HepG2 (cell line): ENCODE measurements around the gene ZBTB9. TPM values are rescaled to one million over a fixed set of nuclear protein-coding genes. Genes with fewer than 3 reads are reported as not detected.
A peak's percentile ranks its signal among the peaks of the same experiment; 100 is the strongest.

Source experiments
- ARNTL ChIP-seq: sonication (generic); formaldehyde crosslinking; IDR thresholded peaks from 2 replicates; pipeline ENCODE4 v1.4.0; 2020; ENCODE audit warnings: mild to moderate bottlenecking, missing genetic modification reagents
- GFI1 ChIP-seq: sonication (generic); formaldehyde crosslinking; IDR thresholded peaks from 2 replicates; pipeline ENCODE4 v1.5.0; 2020; ENCODE audit warnings: missing genetic modification reagents, mild to moderate bottlenecking, borderline replicate concordance
- KLF16 ChIP-seq, 2 experiments: sonication (generic) in 1 of 2; formaldehyde crosslinking in 1 of 2; IDR thresholded peaks; 2 replicates each; pipeline versions ENCODE4 v1.6.1 to v1.8.0; 2016 to 2023; ENCODE audit warnings: missing genetic modification reagents in 2 of 2, missing compliant biosample characterization in 1 of 2
- MEF2D ChIP-seq: sonication (generic); formaldehyde crosslinking; IDR thresholded peaks from 2 replicates; pipeline ENCODE4 v1.5.1; 2020; ENCODE audit warnings: mild to moderate bottlenecking, missing genetic modification reagents
- NCOA2 ChIP-seq: sonication (generic); formaldehyde crosslinking; IDR thresholded peaks from 2 replicates; pipeline ENCODE4 v1.8.0; 2022; ENCODE audit warnings: inconsistent platforms
- RXRB ChIP-seq: IDR thresholded peaks from 2 replicates; pipeline ENCODE4 v1.6.1; 2016; ENCODE audit warnings: borderline replicate concordance, missing genetic modification reagents, missing compliant biosample characterization
- TBP ChIP-seq: sonication (generic); formaldehyde crosslinking; IDR thresholded peaks from 2 replicates; pipeline ENCODE4 v1.5.0; 2020; ENCODE audit warnings: missing genetic modification reagents
- THAP8 ChIP-seq: sonication (generic); formaldehyde crosslinking; IDR thresholded peaks from 2 replicates; pipeline ENCODE4 v1.5.1; 2020; ENCODE audit warnings: missing genetic modification reagents, mild to moderate bottlenecking, borderline replicate concordance
- ZMAT3 ChIP-seq: sonication (generic); formaldehyde crosslinking; conservative IDR thresholded peaks from 2 replicates; pipeline ENCODE4 v1.7.0; 2021; ENCODE audit warnings: missing genetic modification reagents
- ZNF274 ChIP-seq: sonication (generic); formaldehyde crosslinking; IDR thresholded peaks from 2 replicates; pipeline ENCODE4 v1.5.1; 2020; ENCODE audit warnings: mild to moderate bottlenecking, missing genetic modification reagents
- ZNF567 ChIP-seq: sonication (generic); formaldehyde crosslinking; IDR thresholded peaks from 2 replicates; pipeline ENCODE4 v1.8.1; 2023; ENCODE audit warnings: mild to moderate bottlenecking, missing genetic modification reagents, borderline replicate concordance
- ZUFSP ChIP-seq: sonication (generic); formaldehyde crosslinking; IDR thresholded peaks from 2 replicates; pipeline ENCODE4 v1.9.0; 2021; ENCODE audit warnings: missing genetic modification reagents, mild to moderate bottlenecking, borderline replicate concordance
- polyA plus RNA-seq, 8 experiments: library from polyadenylated mRNA; depleted of rRNA in 3 of 8; stranded (reverse) in 7 of 8; unstranded in 1 of 8; fragments of >200 nt; fragmentation: Illumina TruSeq in 4 of 8; extraction: Trizol in 4 of 8; gene quantifications; 2 replicates each; pipeline versions ENCODE4 v1.2.1 to v1.2.3, GENCODE V29; 2011 to 2016; ENCODE audit warnings: low read depth in 4 of 8, missing spikeins in 1 of 8, mixed read lengths in 1 of 8; ENCODE audit not compliant: insufficient read depth in 1 of 8
- total RNA-seq, 5 experiments: library from RNA; depleted of rRNA; stranded (reverse); fragments of >200 nt; fragmentation: Illumina TruSeq; extraction: Trizol; gene quantifications; 2 replicates each; pipeline ENCODE4 v1.2.3, GENCODE V29; 2016; ENCODE audit warnings: low read depth in 1 of 5
- TF ChIP-seq, protein P1 (sequence below), 2 experiments: sonication (generic) in 1 of 2; formaldehyde crosslinking in 1 of 2; IDR thresholded peaks; 2 replicates each; pipeline versions ENCODE4 v1.6.1 to v1.9.0; 2014 to 2022; ENCODE audit warnings: antibody characterized with exemption in 1 of 2, borderline replicate concordance in 1 of 2, inconsistent platforms in 1 of 2, low read depth in 1 of 2, missing genetic modification reagents in 1 of 2
- TF ChIP-seq, protein P2 (sequence below): sonication (generic); formaldehyde crosslinking; IDR thresholded peaks from 2 replicates; pipeline ENCODE4 v1.8.1; 2023; ENCODE audit warnings: mild to moderate bottlenecking, missing genetic modification reagents
- TF ChIP-seq, protein P3 (sequence below): sonication (generic); formaldehyde crosslinking; IDR thresholded peaks from 2 replicates; pipeline ENCODE4 v1.4.0; 2020; ENCODE audit warnings: missing genetic modification reagents

ZBTB9 gene
- total and polyA plus RNA-seq, 2 of the 13 experiments (the other 11 are each of a cell fraction or from before 2014, with no cell fraction given) = 5.3 to 9.2 TPM

GRCh38 chr6:33417903-33418689, 36.3 kb upstream of the ZBTB9 start, which contains the start of gene CUTA (continued):
- TF ChIP-seq, protein P1, sequence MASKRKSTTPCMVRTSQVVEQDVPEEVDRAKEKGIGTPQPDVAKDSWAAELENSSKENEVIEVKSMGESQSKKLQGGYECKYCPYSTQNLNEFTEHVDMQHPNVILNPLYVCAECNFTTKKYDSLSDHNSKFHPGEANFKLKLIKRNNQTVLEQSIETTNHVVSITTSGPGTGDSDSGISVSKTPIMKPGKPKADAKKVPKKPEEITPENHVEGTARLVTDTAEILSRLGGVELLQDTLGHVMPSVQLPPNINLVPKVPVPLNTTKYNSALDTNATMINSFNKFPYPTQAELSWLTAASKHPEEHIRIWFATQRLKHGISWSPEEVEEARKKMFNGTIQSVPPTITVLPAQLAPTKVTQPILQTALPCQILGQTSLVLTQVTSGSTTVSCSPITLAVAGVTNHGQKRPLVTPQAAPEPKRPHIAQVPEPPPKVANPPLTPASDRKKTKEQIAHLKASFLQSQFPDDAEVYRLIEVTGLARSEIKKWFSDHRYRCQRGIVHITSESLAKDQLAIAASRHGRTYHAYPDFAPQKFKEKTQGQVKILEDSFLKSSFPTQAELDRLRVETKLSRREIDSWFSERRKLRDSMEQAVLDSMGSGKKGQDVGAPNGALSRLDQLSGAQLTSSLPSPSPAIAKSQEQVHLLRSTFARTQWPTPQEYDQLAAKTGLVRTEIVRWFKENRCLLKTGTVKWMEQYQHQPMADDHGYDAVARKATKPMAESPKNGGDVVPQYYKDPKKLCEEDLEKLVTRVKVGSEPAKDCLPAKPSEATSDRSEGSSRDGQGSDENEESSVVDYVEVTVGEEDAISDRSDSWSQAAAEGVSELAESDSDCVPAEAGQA (IDR thresholded peaks at IDR 0.05; ENCODE audit: low read depth) = peak; percentile 34
- TF ChIP-seq, protein P1 (CRISPR knock-in tag; IDR thresholded peaks at IDR 0.05; ENCODE audit: borderline replicate concordance) = 0 out of 2 replicates have a peak, but pooled peaks have one; percentile 34
- TF ChIP-seq ARNTL (CRISPR knock-in tag) (peak; percentile 99), ZNF567 (CRISPR knock-in tag) (peak; percentile 99), GFI1 (CRISPR knock-in tag) (no peak), KLF16 (CRISPR knock-in tag; IDR thresholded peaks at IDR 0.05) (peak in 1 of 2 experiments; percentile 96; a peak in 2 of 4 replicates), THAP8 (CRISPR knock-in tag) (peak; percentile 100), ZNF274 (CRISPR knock-in tag) (peak; percentile 94), ZUFSP (CRISPR knock-in tag) (no peak), TBP (CRISPR knock-in tag) (no peak), MEF2D (CRISPR knock-in tag) (no peak), ZMAT3 (CRISPR knock-in tag) (0 out of 2 replicates have a peak, but pooled peaks have one; percentile 9), NCOA2 (CRISPR knock-in tag) (peak; percentile 39; the same call in 1 of the 2 replicates), RXRB (CRISPR knock-in tag) (peak; percentile 60; the same call in 1 of the 2 replicates)
- TF ChIP-seq, protein P2, sequence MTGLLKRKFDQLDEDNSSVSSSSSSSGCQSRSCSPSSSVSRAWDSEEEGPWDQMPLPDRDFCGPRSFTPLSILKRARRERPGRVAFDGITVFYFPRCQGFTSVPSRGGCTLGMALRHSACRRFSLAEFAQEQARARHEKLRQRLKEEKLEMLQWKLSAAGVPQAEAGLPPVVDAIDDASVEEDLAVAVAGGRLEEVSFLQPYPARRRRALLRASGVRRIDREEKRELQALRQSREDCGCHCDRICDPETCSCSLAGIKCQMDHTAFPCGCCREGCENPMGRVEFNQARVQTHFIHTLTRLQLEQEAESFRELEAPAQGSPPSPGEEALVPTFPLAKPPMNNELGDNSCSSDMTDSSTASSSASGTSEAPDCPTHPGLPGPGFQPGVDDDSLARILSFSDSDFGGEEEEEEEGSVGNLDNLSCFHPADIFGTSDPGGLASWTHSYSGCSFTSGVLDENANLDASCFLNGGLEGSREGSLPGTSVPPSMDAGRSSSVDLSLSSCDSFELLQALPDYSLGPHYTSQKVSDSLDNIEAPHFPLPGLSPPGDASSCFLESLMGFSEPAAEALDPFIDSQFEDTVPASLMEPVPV = peak; percentile 73; the same call in 1 of the 2 replicates
- TF ChIP-seq, protein P3, sequence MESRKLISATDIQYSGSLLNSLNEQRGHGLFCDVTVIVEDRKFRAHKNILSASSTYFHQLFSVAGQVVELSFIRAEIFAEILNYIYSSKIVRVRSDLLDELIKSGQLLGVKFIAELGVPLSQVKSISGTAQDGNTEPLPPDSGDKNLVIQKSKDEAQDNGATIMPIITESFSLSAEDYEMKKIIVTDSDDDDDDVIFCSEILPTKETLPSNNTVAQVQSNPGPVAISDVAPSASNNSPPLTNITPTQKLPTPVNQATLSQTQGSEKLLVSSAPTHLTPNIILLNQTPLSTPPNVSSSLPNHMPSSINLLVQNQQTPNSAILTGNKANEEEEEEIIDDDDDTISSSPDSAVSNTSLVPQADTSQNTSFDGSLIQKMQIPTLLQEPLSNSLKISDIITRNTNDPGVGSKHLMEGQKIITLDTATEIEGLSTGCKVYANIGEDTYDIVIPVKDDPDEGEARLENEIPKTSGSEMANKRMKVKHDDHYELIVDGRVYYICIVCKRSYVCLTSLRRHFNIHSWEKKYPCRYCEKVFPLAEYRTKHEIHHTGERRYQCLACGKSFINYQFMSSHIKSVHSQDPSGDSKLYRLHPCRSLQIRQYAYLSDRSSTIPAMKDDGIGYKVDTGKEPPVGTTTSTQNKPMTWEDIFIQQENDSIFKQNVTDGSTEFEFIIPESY (CRISPR knock-in tag) = no peak
